Activated naive CD8-positive, alpha-beta T cell treated with anti-CD3 and anti-CD28 coated beads, Interleukin-2, amount 10 ng/mL, durations not matched to agents 7 days and 5 days (primary cell): ENCODE data around the gene CNTN2. TPM values are rescaled to one million over a fixed set of nuclear protein-coding genes. Genes with fewer than 3 reads are reported as not detected.

ENCODE experiments used
- ATAC-seq: fragments of 150-1000 bp; cut with Tn5 transposase; one replicate; pipeline ENCODE4 v1.10.0; 2021; ENCODE audit warnings: low read depth, moderate library complexity
- POLR2A ChIA-PET: fragments of 350-600 bp; sonication (Branson Sonifier 250); formaldehyde crosslinking; loops from one replicate; lab custom pipeline; 2021; ENCODE audit warnings: antibody characterized with exemption; lab: Charles Lee
- DNase-seq: peaks from one replicate; pipeline ENCODE4 v3.0.0; 2021
- H3K27ac Mint-ChIP-seq: one replicate; pipeline ENCODE4 v1.8.0; 2022; ENCODE audit warnings: mild to moderate bottlenecking, mixed read lengths
- H3K27me3 Mint-ChIP-seq: one replicate; pipeline ENCODE4 v1.8.0; 2022; ENCODE audit warnings: mild to moderate bottlenecking, moderate library complexity, mixed read lengths
- H3K36me3 Mint-ChIP-seq: one replicate; pipeline ENCODE4 v1.8.0; 2021; ENCODE audit warnings: mild to moderate bottlenecking, mixed read lengths
- H3K4me1 Mint-ChIP-seq: one replicate; pipeline ENCODE4 v1.8.0; 2021; ENCODE audit warnings: mixed read lengths
- H3K4me3 Mint-ChIP-seq: one replicate; pipeline ENCODE4 v1.8.0; 2022; ENCODE audit warnings: mild to moderate bottlenecking, moderate library complexity, mixed read lengths
- H3K9me3 Mint-ChIP-seq: one replicate; pipeline ENCODE4 v1.8.0; 2021; ENCODE audit warnings: mixed read lengths
- total RNA-seq, 2 experiments: library from RNA; stranded (reverse); gene quantifications; one replicate each; pipeline ENCODE4 v1.2.3, GENCODE V29; 2021

The CNTN2 gene, protein sequence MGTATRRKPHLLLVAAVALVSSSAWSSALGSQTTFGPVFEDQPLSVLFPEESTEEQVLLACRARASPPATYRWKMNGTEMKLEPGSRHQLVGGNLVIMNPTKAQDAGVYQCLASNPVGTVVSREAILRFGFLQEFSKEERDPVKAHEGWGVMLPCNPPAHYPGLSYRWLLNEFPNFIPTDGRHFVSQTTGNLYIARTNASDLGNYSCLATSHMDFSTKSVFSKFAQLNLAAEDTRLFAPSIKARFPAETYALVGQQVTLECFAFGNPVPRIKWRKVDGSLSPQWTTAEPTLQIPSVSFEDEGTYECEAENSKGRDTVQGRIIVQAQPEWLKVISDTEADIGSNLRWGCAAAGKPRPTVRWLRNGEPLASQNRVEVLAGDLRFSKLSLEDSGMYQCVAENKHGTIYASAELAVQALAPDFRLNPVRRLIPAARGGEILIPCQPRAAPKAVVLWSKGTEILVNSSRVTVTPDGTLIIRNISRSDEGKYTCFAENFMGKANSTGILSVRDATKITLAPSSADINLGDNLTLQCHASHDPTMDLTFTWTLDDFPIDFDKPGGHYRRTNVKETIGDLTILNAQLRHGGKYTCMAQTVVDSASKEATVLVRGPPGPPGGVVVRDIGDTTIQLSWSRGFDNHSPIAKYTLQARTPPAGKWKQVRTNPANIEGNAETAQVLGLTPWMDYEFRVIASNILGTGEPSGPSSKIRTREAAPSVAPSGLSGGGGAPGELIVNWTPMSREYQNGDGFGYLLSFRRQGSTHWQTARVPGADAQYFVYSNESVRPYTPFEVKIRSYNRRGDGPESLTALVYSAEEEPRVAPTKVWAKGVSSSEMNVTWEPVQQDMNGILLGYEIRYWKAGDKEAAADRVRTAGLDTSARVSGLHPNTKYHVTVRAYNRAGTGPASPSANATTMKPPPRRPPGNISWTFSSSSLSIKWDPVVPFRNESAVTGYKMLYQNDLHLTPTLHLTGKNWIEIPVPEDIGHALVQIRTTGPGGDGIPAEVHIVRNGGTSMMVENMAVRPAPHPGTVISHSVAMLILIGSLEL
- not detected for total RNA-seq

DNA sequence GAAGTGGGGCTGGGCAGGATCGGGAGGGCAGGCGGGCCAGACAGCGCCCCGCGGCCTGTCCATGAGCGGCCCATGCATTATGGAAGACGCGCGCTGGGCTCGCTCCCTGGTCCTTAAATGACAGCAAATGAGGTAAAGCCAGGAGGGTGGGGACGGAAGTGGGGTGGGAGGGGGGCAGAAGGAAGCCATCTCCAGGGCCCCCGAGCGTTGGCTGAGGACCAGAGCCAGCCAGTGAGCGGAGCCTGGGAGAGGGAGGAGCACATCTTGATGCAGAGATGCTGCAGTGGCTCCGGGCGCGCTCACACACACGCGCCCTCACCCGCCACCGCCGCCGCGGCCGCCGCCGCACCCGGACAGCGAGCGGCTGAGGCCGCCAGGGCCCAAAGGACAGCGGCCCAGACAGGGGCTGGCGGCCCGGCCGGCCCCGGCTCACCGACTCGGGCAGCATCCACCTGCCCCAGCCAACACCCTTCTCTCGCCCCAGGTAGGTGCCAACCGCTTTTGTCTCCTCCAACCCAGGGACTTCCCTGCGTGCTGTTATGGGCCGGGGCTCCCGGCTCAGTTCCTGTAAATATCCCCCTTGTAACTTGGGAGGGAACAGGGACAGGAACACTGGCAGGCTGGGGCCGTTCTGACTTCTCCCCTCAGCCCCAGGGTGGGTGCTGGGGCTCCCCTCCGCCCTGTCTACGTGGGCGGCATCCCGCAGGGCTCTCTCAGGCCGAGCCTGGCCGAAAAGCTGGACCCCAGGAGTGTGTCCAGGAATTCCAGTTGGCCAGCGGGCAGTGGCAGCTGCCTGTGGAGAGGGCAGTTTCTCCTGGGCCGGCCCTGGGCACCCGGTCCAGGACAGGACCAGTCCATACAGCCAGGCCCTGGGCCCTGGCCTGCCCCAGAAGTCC is at the start of gene CNTN2:
Gene CNTN2, plus strand, starts transcription at position 302 of the 896 bp plus-strand sequence. CDS start 9,974 bp downstream, outside the sequence.
- H3K27me3 Mint-ChIP-seq: peaks cover 69% of the 10 kb centered on the region
- H3K4me3 Mint-ChIP-seq: no peak within 1 kb of the TSS
- H3K36me3 Mint-ChIP-seq: no peaks in the 10 kb centered on the region

GRCh38 chr1:204994086-204994862 is 48.7 kb upstream of the CNTN2 start:
- no peak overlapping the region for H3K27ac Mint-ChIP-seq
- POLR2A ChIA-PET: no interaction called here
- peaks cover 17% of the 10 kb centered on the region for H3K4me1 Mint-ChIP-seq
- peaks cover 3% of the 10 kb centered on the region for H3K27me3 Mint-ChIP-seq
- H3K36me3 Mint-ChIP-seq: no peaks in the 10 kb centered on the region
- DNase-seq (no peak), ATAC-seq (no peak)
- no peak overlapping the region for H3K4me3 Mint-ChIP-seq
- H3K9me3 Mint-ChIP-seq: no peaks in the 10 kb centered on the region

More for the DNA sequence above, at the start of gene CNTN2:
- ATAC-seq (no peak), DNase-seq (no peak)
- Mint-ChIP-seq H3K27ac (no peak within 1 kb of the TSS), H3K4me1 (no peaks in the 10 kb centered on the region), H3K9me3 (no peaks in the 10 kb centered on the region)
- POLR2A ChIA-PET: no interaction called here

DNA sequence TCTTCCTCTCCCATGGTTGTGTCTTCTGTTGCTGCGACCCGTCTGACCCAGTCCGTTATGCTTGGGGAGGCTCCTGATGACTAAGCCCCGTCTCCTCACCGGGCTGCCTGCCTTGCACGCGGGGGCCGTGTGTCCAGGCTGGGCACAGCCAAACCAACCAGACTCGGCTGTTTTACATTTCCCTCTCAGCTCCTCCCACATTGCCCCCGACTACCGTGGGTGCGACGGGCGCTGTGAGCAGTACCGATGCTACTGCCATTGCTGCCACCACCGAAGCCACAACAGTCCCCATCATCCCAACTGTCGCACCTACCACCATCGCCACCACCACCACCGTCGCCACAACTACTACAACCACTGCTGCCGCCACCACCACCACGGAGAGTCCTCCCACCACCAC is 46.0 kb upstream of the CNTN2 start:
- DNase-seq: no peak
- ATAC-seq: no peak
- H3K4me1 Mint-ChIP-seq: peaks cover 17% of the 10 kb centered on the region
- no peak overlapping the region for H3K4me3 Mint-ChIP-seq
- H3K27ac Mint-ChIP-seq: no peak overlapping the region
- H3K36me3 Mint-ChIP-seq: no peaks in the 10 kb centered on the region
- H3K9me3 Mint-ChIP-seq: no peaks in the 10 kb centered on the region
- POLR2A ChIA-PET: no interaction called here
- H3K27me3 Mint-ChIP-seq: peaks cover 2% of the 10 kb centered on the region

GRCh38 chr1:204997591-204998355 is 45.2 kb upstream of the CNTN2 start:
- ATAC-seq (no peak), DNase-seq (no peak)
- no peaks in the 10 kb centered on the region for H3K36me3 Mint-ChIP-seq
- H3K27me3 Mint-ChIP-seq: peaks cover 2% of the 10 kb centered on the region
- H3K4me1 Mint-ChIP-seq: peaks cover 10% of the 10 kb centered on the region
- POLR2A ChIA-PET: no interaction called here
- H3K27ac Mint-ChIP-seq: no peak overlapping the region
- no peak overlapping the region for H3K4me3 Mint-ChIP-seq
- no peaks in the 10 kb centered on the region for H3K9me3 Mint-ChIP-seq

DNA sequence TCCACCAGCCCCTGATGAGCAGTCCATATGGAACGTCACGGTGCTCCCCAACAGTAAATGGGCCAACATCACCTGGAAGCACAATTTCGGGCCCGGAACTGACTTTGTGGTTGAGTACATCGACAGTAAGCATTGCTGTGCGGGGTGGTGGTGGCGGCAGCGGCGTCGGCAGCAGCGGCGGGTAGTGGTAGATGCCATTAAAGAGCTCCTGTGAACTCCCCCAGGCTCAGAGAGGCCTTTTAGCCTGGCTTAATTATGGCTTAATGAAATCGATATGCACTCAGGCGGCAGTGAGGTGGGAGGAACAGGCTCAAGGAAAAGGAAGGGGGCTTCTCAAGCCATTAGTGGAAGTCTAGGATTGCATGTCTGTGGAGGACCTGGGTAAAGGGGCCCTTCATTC is 41.9 kb upstream of the CNTN2 start:
- POLR2A ChIA-PET: no interaction called here
- H3K27me3 Mint-ChIP-seq: peaks cover 4% of the 10 kb centered on the region
- H3K4me1 Mint-ChIP-seq: peaks cover 5% of the 10 kb centered on the region
- no peak overlapping the region for H3K4me3 Mint-ChIP-seq
- no peaks in the 10 kb centered on the region for H3K36me3 Mint-ChIP-seq
- H3K9me3 Mint-ChIP-seq: no peaks in the 10 kb centered on the region
- no peak for DNase-seq
- H3K27ac Mint-ChIP-seq: no peak overlapping the region
- ATAC-seq: no peak

DNA sequence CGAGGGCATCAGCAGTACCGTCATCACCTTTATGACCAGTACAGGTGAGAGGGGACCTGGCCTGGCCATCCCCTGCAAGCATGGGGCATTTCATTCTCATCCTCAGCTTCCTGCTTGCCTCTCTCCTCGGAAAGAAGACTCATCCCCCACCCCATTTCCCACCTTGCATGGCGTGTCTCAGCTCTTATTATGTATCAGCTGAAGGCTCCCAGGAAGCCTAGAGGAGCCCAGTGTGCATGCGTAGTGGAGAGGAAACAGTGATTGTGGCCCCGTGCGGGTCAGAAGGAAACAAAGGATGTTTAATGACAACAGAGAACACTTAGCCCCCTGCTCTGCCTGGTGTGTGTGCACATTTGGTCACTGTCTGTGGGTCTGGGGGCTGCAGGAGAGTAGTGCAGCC is 40.3 kb upstream of the CNTN2 start:
- Mint-ChIP-seq H3K27ac (no peak overlapping the region), H3K4me3 (no peak overlapping the region), H3K36me3 (no peaks in the 10 kb centered on the region), H3K9me3 (no peaks in the 10 kb centered on the region), H3K4me1 (peaks cover 5% of the 10 kb centered on the region), H3K27me3 (peaks cover 4% of the 10 kb centered on the region)
- POLR2A ChIA-PET: no interaction called here
- ATAC-seq: no peak
- no peak for DNase-seq

GRCh38 chr1:205003358-205004131 is 39.5 kb upstream of the CNTN2 start:
- DNase-seq (no peak), ATAC-seq (no peak)
- Mint-ChIP-seq H3K27me3 (peaks cover 4% of the 10 kb centered on the region), H3K27ac (no peak overlapping the region), H3K9me3 (no peaks in the 10 kb centered on the region), H3K36me3 (no peaks in the 10 kb centered on the region), H3K4me1 (peaks cover 5% of the 10 kb centered on the region), H3K4me3 (no peak overlapping the region)
- POLR2A ChIA-PET: no interaction called here

DNA sequence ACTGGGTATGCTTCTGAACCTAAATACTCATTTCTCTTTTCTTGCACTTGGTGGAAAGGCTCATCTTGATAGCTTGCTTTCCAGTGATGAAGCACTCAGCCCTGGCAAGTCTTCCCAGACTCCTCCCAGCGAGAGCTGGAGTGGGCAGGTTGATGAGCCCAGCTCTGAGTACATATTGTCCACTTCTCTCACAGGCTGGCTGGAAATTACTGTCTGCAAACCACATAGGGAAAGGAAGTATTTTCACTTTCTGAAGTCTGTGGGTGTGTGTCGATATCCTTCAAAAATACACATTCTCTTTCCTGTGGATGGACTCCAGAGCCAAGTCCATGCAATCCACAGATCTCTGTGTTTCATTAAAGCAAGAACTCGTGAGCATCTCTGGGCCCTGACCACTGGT is 38.7 kb upstream of the CNTN2 start:
- Mint-ChIP-seq H3K9me3 (no peaks in the 10 kb centered on the region), H3K36me3 (no peaks in the 10 kb centered on the region), H3K27ac (no peak overlapping the region), H3K27me3 (peaks cover 4% of the 10 kb centered on the region), H3K4me3 (no peak overlapping the region), H3K4me1 (no peaks in the 10 kb centered on the region)
- DNase-seq (no peak), ATAC-seq (no peak)
- POLR2A ChIA-PET: no interaction called here

DNA sequence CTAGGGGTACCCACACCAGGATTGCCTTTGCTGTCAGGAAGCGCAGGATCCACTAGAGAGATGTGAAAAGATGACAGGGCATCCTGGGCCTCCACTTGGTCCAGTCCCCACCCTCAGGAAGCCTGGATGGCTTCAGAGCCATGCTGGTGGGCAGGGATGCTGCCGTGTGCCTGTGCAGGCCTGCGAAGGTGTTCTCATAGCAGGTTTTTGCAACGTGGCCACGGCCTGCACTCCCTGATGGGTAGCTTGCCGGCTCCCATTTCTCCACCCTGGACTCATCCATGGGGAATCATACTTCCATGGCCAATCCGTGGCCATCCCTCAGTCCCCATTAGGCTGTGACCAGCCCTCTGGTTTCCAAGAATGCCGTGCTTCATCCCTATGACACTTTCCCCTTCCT is 34.1 kb upstream of the CNTN2 start:
- Mint-ChIP-seq H3K4me1 (no peaks in the 10 kb centered on the region), H3K27ac (no peak overlapping the region), H3K4me3 (no peak overlapping the region), H3K36me3 (no peaks in the 10 kb centered on the region), H3K9me3 (no peaks in the 10 kb centered on the region), H3K27me3 (no peaks in the 10 kb centered on the region)
- POLR2A ChIA-PET: no interaction called here
- no peak for ATAC-seq
- DNase-seq: no peak

DNA sequence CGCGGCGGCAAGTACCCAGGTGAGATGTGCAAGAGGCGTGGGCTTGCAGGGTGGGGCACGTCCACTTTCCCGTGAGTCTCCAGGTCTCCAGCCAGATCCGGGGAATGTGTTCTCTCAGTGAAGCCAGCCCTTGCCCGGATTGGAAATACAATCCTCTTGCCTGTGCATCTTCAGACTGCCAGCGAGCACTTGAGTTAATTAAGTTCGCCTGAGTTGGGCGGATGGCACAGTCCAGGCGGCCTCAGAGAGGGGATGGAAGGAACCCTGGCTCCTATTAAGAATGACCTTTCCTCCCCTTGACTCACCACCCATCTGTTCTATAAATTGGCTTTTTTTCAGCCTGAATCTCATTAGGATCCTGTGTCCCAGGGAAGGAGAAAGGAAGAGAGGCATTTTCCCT is 33.3 kb upstream of the CNTN2 start:
- H3K36me3 Mint-ChIP-seq: no peaks in the 10 kb centered on the region
- H3K4me1 Mint-ChIP-seq: no peaks in the 10 kb centered on the region
- POLR2A ChIA-PET: no interaction called here
- no peak overlapping the region for H3K27ac Mint-ChIP-seq
- DNase-seq (no peak), ATAC-seq (no peak)
- no peaks in the 10 kb centered on the region for H3K27me3 Mint-ChIP-seq
- H3K4me3 Mint-ChIP-seq: no peak overlapping the region
- no peaks in the 10 kb centered on the region for H3K9me3 Mint-ChIP-seq

DNA sequence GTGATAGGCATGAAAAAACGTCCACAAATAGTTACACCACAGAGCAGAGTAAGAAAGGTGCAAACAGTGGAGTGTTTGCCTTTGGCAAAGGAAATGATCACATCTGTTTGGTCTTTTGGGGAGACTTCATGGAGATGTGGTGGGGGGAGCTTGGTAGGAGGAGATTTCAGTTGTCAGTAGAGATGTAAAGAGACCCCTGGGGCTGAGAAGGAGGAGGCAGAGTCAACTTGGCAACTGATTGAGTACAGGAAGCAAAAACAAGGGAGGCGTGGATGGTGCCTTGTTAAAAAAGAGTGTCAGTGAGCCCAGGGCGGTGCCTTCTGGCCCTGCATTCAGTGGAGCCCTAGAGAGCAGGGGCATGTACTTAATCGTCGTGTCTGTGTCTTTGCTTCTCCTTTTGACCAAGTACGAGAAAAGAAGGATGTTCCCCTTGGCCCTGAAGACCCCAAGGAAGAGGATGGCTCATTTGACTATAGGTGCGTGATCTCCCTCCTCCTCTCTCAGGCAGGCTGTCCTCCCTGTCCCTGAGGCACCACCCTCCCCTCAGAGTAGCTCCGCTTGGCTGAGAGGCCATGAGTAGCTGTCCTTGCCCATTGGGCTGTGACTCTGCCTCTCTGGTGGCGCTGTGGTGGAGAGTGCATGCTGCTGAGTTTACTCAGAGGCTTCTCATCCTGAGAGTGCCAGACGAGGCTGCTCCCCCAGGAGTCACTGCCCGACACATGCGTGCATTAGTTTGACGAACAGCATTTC is 30.4 kb upstream of the CNTN2 start:
- Mint-ChIP-seq H3K27ac (no peak overlapping the region), H3K36me3 (no peaks in the 10 kb centered on the region), H3K27me3 (no peaks in the 10 kb centered on the region), H3K4me3 (no peak overlapping the region), H3K4me1 (no peaks in the 10 kb centered on the region), H3K9me3 (no peaks in the 10 kb centered on the region)
- DNase-seq (no peak), ATAC-seq (no peak)
- POLR2A ChIA-PET: no interaction called here
